Endothelial cell of umbilical vein (primary cell): ENCODE measurements around the gene GRID2. TPM values are rescaled to one million over a fixed set of nuclear protein-coding genes. Genes with fewer than 3 reads are reported as not detected.

Source experiments
- BruUV-seq: library from RNA; stranded (reverse); fragments of 400-500 nt; replicated peaks from 2 replicates; lab custom pipeline; 2021; lab: Mats Ljungman, UMichigan
- CTCF ChIA-PET: fragments of 300-600, 350-600 bp; sonication (Branson Sonifier 250); formaldehyde crosslinking; loops from one replicate; lab custom pipeline; 2021; ENCODE audit warnings: antibody characterized with exemption, inconsistent platforms; lab: Charles Lee
- POLR2A ChIA-PET: fragments of 300-600, 350-600 bp; sonication (Branson Sonifier 250); formaldehyde crosslinking; loops from one replicate; lab custom pipeline; 2021; ENCODE audit warnings: antibody characterized with exemption, inconsistent platforms; lab: Charles Lee
- DNase-seq: peaks from one replicate; pipeline ENCODE4 v3.0.0-alpha.2; 2011; ENCODE audit warnings: low read depth, low spot score
- FAIRE-seq: peaks from 2 replicates; lab custom pipeline; 2011; peaks lifted over from hg19 to GRCh38; lab: Jason Lieb, UNC
- H2AFZ ChIP-seq: 2 replicates; pipeline ENCODE4 v1.6.0; 2012; ENCODE audit warnings: low read depth, low read length, control low read depth, inconsistent platforms
- H3K27ac ChIP-seq: 2 replicates; pipeline ENCODE4 v1.5.1; 2011; ENCODE audit warnings: low read depth, mild to moderate bottlenecking, control low read depth, low read length, moderate library complexity; ENCODE audit not compliant: insufficient read depth
- H3K27me3 ChIP-seq, 2 experiments: 2 replicates each; pipeline versions ENCODE4 v1.6.0 to v1.6.1; 2011; ENCODE audit warnings: low read length in 2 of 2, mixed read lengths in 1 of 2; ENCODE audit not compliant: control insufficient read depth in 2 of 2, insufficient read depth in 2 of 2
- H3K36me3 ChIP-seq, 2 experiments: 2 replicates in 1 of 2; 3 replicates in 1 of 2; pipeline ENCODE4 v1.5.1; 2011; ENCODE audit warnings: low read length in 2 of 2, mild to moderate bottlenecking in 1 of 2, moderate library complexity in 1 of 2; ENCODE audit not compliant: control insufficient read depth in 2 of 2, insufficient read depth in 2 of 2; ENCODE audit errors: extremely low read depth in 1 of 2
- H3K4me1 ChIP-seq: 3 replicates; pipeline ENCODE4 v1.5.1; 2011; ENCODE audit warnings: mild to moderate bottlenecking, low read length; ENCODE audit not compliant: control insufficient read depth, insufficient read depth; ENCODE audit errors: extremely low read depth
- H3K4me2 ChIP-seq: 2 replicates; pipeline ENCODE4 v1.6.1; 2011; ENCODE audit warnings: low read length, control low read depth, mixed read lengths; ENCODE audit not compliant: insufficient read depth
- H3K4me3 ChIP-seq, 3 experiments: fragments of 200-600 bp in 1 of 3; sonication (generic), shearing (Covaris generic) in 1 of 3; replicated peaks in 1 of 3; 2 replicates each; pipeline ENCODE4 v1.5.1; 2011 to 2016; ENCODE audit warnings: control low read depth in 3 of 3, low read length in 3 of 3, mild to moderate bottlenecking in 2 of 3, inconsistent platforms in 1 of 3, low read depth in 1 of 3, moderate library complexity in 1 of 3; ENCODE audit not compliant: insufficient read depth in 1 of 3
- H3K79me2 ChIP-seq: 2 replicates; pipeline ENCODE4 v1.6.0; 2012; ENCODE audit warnings: low read length, inconsistent platforms; ENCODE audit not compliant: control insufficient read depth, insufficient read depth
- H3K9ac ChIP-seq: replicated peaks from 2 replicates; pipeline ENCODE3; 2011; ENCODE audit warnings: low read length, control low read depth; ENCODE audit not compliant: insufficient read depth; ENCODE audit errors: extremely low read depth
- H3K9me1 ChIP-seq: replicated peaks from 3 replicates; pipeline ENCODE4 v1.6.0; 2011; ENCODE audit warnings: mild to moderate bottlenecking, low read length; ENCODE audit not compliant: control insufficient read depth, insufficient read depth; ENCODE audit errors: extremely low read depth
- H3K9me3 ChIP-seq: replicated peaks from 2 replicates; pipeline ENCODE4 v1.5.1; 2012; ENCODE audit warnings: low read length, inconsistent platforms; ENCODE audit not compliant: control insufficient read depth, insufficient read depth
- H4K20me1 ChIP-seq: replicated peaks from 2 replicates; pipeline ENCODE3; 2011; ENCODE audit warnings: mild to moderate bottlenecking, low read length; ENCODE audit not compliant: control insufficient read depth, insufficient read depth; ENCODE audit errors: extremely low read depth
- EZH2 ChIP-seq: IDR thresholded peaks from 2 replicates; pipeline ENCODE4 v1.6.1; 2012; ENCODE audit warnings: borderline replicate concordance, low read depth, mild to moderate bottlenecking, moderate library complexity, low read length, inconsistent platforms; ENCODE audit not compliant: severe bottlenecking
- FOS ChIP-seq: IDR thresholded peaks from 2 replicates; pipeline ENCODE4 v1.6.1; 2011; ENCODE audit warnings: mild to moderate bottlenecking, low read length, moderate library complexity, borderline replicate concordance; ENCODE audit not compliant: insufficient read depth
- GATA2 ChIP-seq: IDR thresholded peaks from 2 replicates; pipeline ENCODE4 v1.7.0; 2011; ENCODE audit warnings: low read depth, mild to moderate bottlenecking, moderate library complexity, mixed read lengths, low read length; ENCODE audit not compliant: insufficient read length, insufficient read depth
- JUN ChIP-seq: IDR thresholded peaks from 2 replicates; pipeline ENCODE4 v1.6.1; 2011; ENCODE audit warnings: borderline replicate concordance, low read depth; ENCODE audit not compliant: insufficient read length, insufficient read depth
- MYC ChIP-seq: IDR thresholded peaks from one replicate; pipeline ENCODE4 v1.6.1; 2011; ENCODE audit warnings: mild to moderate bottlenecking, low read depth, low read length
- POLR2A ChIP-seq: IDR thresholded peaks from 2 replicates; pipeline ENCODE4 v1.6.1; 2012; ENCODE audit warnings: low read depth, mild to moderate bottlenecking, control low read depth, low read length
- POLR2AphosphoS5 ChIP-seq: IDR thresholded peaks from 2 replicates; pipeline ENCODE4 v1.6.1; 2012; ENCODE audit warnings: low read depth, mild to moderate bottlenecking, control low read depth, low read length, moderate library complexity; ENCODE audit not compliant: insufficient read depth
- dilution Hi-C: fragments of 300-500 bp; cut with MboI; formaldehyde crosslinking; loops from one replicate; pipeline ENCODE4 v1.15.0; 2019; ENCODE audit warnings: low sequenced_read_pairs; ENCODE audit not compliant: extremely low pct_ligation_motif_present
- intact Hi-C: fragments of 100-400 bp; cut with micrococcal nuclease; formaldehyde crosslinking; loops from one replicate; pipeline ENCODE4 v1.10.0; 2022
- polyA plus RNA-seq, 4 experiments: library from polyadenylated mRNA; depleted of rRNA in 3 of 4; stranded (reverse) in 3 of 4; unstranded in 1 of 4; fragments of >200 nt; gene quantifications; 2 replicates each; pipeline versions ENCODE4 v1.2.1 to v1.2.3, GENCODE V29; 2011 to 2012; ENCODE audit warnings: missing spikeins in 1 of 4
- total RNA-seq: library from RNA; stranded (reverse); gene quantifications from 2 replicates; pipeline ENCODE4 v1.2.3, GENCODE V29; 2021
- TF ChIP-seq, protein P1 (sequence below): IDR thresholded peaks from 2 replicates; pipeline ENCODE4 v1.6.1; 2011; ENCODE audit not compliant: insufficient read depth, insufficient read length
- TF ChIP-seq, protein P2 (sequence below), 2 donors: IDR thresholded peaks; 1 replicate in 1 of 2; 2 replicates in 1 of 2; pipeline ENCODE4 v1.5.1; 2011; ENCODE audit warnings: low read length in 2 of 2, mild to moderate bottlenecking in 2 of 2, moderate library complexity in 2 of 2, control low read depth in 1 of 2, inconsistent platforms in 1 of 2, low read depth in 1 of 2; ENCODE audit not compliant: insufficient read depth in 1 of 2; ENCODE audit errors: extremely low read depth in 1 of 2

The GRID2 gene
- total and polyA plus RNA-seq, 2 donors (not counting 3 experiments of a cell fraction or from before 2014, with no cell fraction given): not detected

DNA sequence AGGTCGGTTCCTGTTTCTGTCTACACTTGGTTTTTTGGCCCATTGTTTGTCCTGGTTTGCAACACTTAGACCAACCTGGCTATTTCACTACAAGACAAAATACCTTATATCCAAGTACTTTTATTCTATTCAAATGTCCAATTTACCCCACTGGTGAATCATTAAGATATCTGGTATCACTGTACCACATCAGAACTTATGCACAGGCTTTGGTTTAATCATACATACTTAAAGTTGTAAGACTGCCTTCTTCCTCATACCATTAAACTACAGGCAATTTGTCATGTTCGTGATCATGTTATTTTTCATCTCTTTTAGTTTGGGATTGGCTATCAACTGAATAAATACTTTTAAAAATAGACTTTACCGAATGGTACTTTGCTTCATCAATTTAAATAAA is 1471.8 kb downstream of the GRID2 start:
- H3K4me3 ChIP-seq: no peak overlapping the region
- no peak overlapping the region for H3K4me2 ChIP-seq
- H3K9ac ChIP-seq: no peak overlapping the region
- no peaks in the 10 kb centered on the region for H3K27me3 ChIP-seq
- intact Hi-C loops (no loop called here), dilution Hi-C loops (no loop called here)
- H3K9me3 ChIP-seq: no peaks in the 10 kb centered on the region
- no peaks in the 10 kb centered on the region for H3K36me3 ChIP-seq
- no peaks in the 10 kb centered on the region for H3K4me1 ChIP-seq
- no peak overlapping the region for H2AFZ ChIP-seq
- POLR2A ChIA-PET: no interaction called here
- H4K20me1 ChIP-seq: no peaks in the 10 kb centered on the region
- no peak for TF ChIP-seq FOS
- TF ChIP-seq POLR2A: no peak
- TF ChIP-seq, protein P1, sequence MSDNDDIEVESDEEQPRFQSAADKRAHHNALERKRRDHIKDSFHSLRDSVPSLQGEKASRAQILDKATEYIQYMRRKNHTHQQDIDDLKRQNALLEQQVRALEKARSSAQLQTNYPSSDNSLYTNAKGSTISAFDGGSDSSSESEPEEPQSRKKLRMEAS: no peak
- TF ChIP-seq POLR2AphosphoS5: no peak
- no peak for TF ChIP-seq JUN
- no peak for TF ChIP-seq GATA2
- TF ChIP-seq, protein P2, sequence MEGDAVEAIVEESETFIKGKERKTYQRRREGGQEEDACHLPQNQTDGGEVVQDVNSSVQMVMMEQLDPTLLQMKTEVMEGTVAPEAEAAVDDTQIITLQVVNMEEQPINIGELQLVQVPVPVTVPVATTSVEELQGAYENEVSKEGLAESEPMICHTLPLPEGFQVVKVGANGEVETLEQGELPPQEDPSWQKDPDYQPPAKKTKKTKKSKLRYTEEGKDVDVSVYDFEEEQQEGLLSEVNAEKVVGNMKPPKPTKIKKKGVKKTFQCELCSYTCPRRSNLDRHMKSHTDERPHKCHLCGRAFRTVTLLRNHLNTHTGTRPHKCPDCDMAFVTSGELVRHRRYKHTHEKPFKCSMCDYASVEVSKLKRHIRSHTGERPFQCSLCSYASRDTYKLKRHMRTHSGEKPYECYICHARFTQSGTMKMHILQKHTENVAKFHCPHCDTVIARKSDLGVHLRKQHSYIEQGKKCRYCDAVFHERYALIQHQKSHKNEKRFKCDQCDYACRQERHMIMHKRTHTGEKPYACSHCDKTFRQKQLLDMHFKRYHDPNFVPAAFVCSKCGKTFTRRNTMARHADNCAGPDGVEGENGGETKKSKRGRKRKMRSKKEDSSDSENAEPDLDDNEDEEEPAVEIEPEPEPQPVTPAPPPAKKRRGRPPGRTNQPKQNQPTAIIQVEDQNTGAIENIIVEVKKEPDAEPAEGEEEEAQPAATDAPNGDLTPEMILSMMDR (IDR thresholded peaks at IDR 0.05; ENCODE audit: extremely low read depth in 1 of 2, insufficient read depth in 1 of 2, low read depth in 1 of 2, low read length in 2 of 2): no peak
- no peak for TF ChIP-seq MYC
- TF ChIP-seq EZH2: no peak
- no peak for DNase-seq
- no peak overlapping the region for H3K27ac ChIP-seq
- CTCF ChIA-PET: no interaction called here
- no peaks in the 10 kb centered on the region for H3K9me1 ChIP-seq
- no peaks in the 10 kb centered on the region for H3K79me2 ChIP-seq
- no TSS peak for BruUV-seq
- FAIRE-seq: no peak
